CD8-positive, alpha-beta memory T cell (primary cell): Measurements from ENCODE around the gene LIPH. TPM values are rescaled to one million over a fixed set of nuclear protein-coding genes. Genes with fewer than 3 reads are reported as not detected.
A peak's percentile ranks its signal among the peaks of the same experiment; 100 is the strongest.
"Not testable (repeated sequence)": the region's sequence is repeated elsewhere in the genome, so short reads cannot be mapped to it uniquely, and the experiment has no call there.

Experiments
- CTCF ChIA-PET: fragments of 350-600 bp; sonication (Branson Sonifier 250); formaldehyde crosslinking; loops from one replicate; lab custom pipeline; 2021; ENCODE audit warnings: antibody characterized with exemption; lab: Charles Lee
- POLR2A ChIA-PET: fragments of 350-600 bp; sonication (Branson Sonifier 250); formaldehyde crosslinking; loops from one replicate; lab custom pipeline; 2021; ENCODE audit warnings: antibody characterized with exemption; lab: Charles Lee
- DNase-seq, 5 donors: peaks; one replicate each; pipeline versions ENCODE4 v3.0.0 to v3.0.0-alpha.2; 2020 to 2022; ENCODE audit warnings: mixed read lengths in 1 of 5
- H3K27ac ChIP-seq: one replicate; pipeline ENCODE4 v1.7.0; 2013; ENCODE audit warnings: low read depth, mild to moderate bottlenecking, low read length, moderate library complexity
- H3K27me3 ChIP-seq: 2 replicates; pipeline ENCODE4 v1.7.0; 2013; ENCODE audit warnings: low read length, mild to moderate bottlenecking; ENCODE audit not compliant: insufficient read depth, poor library complexity, severe bottlenecking
- H3K36me3 ChIP-seq: 2 replicates; pipeline ENCODE4 v1.7.0; 2013; ENCODE audit warnings: mild to moderate bottlenecking, low read length, moderate library complexity; ENCODE audit not compliant: insufficient read depth
- H3K4me1 ChIP-seq: 2 replicates; pipeline ENCODE4 v1.7.0; 2013; ENCODE audit warnings: mild to moderate bottlenecking, low read length, moderate library complexity; ENCODE audit not compliant: insufficient read depth
- H3K4me3 ChIP-seq: 2 replicates; pipeline ENCODE4 v1.7.0; 2013; ENCODE audit warnings: mild to moderate bottlenecking, low read length
- H3K9me3 ChIP-seq: 2 replicates; pipeline ENCODE4 v1.7.0; 2013; ENCODE audit warnings: mild to moderate bottlenecking, low read length
- H3K27ac Mint-ChIP-seq, 8 donors: one replicate each; pipeline ENCODE4 v1.8.0; 2020 to 2021; ENCODE audit warnings: mixed read lengths in 8 of 8, mild to moderate bottlenecking in 6 of 8, inconsistent platforms in 3 of 8, moderate library complexity in 3 of 8
- H3K27me3 Mint-ChIP-seq, 2 donors: one replicate each; pipeline ENCODE4 v1.8.0; 2020 to 2021; ENCODE audit warnings: mixed read lengths in 2 of 2, mild to moderate bottlenecking in 1 of 2, moderate library complexity in 1 of 2
- H3K36me3 Mint-ChIP-seq, 3 donors: one replicate each; pipeline ENCODE4 v1.8.0; 2020 to 2021; ENCODE audit warnings: mixed read lengths in 3 of 3, inconsistent platforms in 1 of 3, mild to moderate bottlenecking in 1 of 3
- H3K4me1 Mint-ChIP-seq, 3 donors: one replicate each; pipeline ENCODE4 v1.8.0; 2020 to 2021; ENCODE audit warnings: mixed read lengths in 3 of 3, inconsistent platforms in 1 of 3, mild to moderate bottlenecking in 1 of 3
- H3K4me3 Mint-ChIP-seq, 7 donors: one replicate each; pipeline ENCODE4 v1.8.0; 2020 to 2021; ENCODE audit warnings: mixed read lengths in 7 of 7, mild to moderate bottlenecking in 6 of 7, moderate library complexity in 4 of 7, inconsistent platforms in 2 of 7
- H3K9me3 Mint-ChIP-seq, 5 donors: one replicate each; pipeline ENCODE4 v1.8.0; 2020 to 2022; ENCODE audit warnings: mixed read lengths in 5 of 5, mild to moderate bottlenecking in 3 of 5, moderate library complexity in 2 of 5, inconsistent platforms in 1 of 5
- polyA plus RNA-seq: library from polyadenylated mRNA; unstranded; fragments of 300-500 nt; fragmentation: Illumina TruSeq; gene quantifications from one replicate; pipeline ENCODE4 v1.2.3, GENCODE V29; 2021
- total RNA-seq, 2 experiments: library from RNA; stranded (reverse); gene quantifications; one replicate each; pipeline ENCODE4 v1.2.3, GENCODE V29; 2021

The LIPH gene
- total and polyA plus RNA-seq, 3 experiments from 2014 or later, result not detected

DNA sequence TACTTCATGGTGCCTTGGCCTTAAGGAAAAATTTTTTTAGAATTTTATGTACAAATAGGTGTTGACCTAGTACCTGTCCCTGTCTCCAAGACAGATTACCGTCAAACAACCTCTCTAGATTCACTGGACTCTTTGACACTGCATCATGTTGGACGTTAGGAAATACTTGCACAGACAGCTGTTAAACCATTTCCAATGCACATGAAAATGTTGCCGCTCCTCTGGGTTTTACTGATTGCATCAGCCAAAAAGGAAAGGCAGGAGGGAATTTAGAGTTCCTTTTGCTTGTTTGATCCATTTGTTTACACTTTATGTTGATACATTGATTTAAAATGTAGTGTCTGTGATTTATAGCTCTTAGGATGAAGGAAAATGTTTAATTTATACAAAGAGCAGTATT, 68.1 kb downstream of the LIPH start:
- Mint-ChIP-seq H3K9me3 (no peaks in the 10 kb centered on the region), H3K4me1 (peaks cover 10 to 17% (median 14%) of the 10 kb centered on the region in 3 donors), H3K4me3 (no peak overlapping the region), H3K36me3 (peaks cover 14 to 73% (median 19%) of the 10 kb centered on the region in 3 donors), H3K27me3 (no peaks in the 10 kb centered on the region), H3K27ac (no peak overlapping the region)
- Histone ChIP-seq H3K4me1 (peaks cover 10% of the 10 kb centered on the region), H3K4me3 (no peak overlapping the region), H3K36me3 (peaks cover 14% of the 10 kb centered on the region), H3K27ac (no peak overlapping the region), H3K27me3 (no peaks in the 10 kb centered on the region), H3K9me3 (no peaks in the 10 kb centered on the region)
- DNase-seq, result no peak
- ChIA-PET CTCF (no interaction called here), POLR2A (no interaction called here)

DNA sequence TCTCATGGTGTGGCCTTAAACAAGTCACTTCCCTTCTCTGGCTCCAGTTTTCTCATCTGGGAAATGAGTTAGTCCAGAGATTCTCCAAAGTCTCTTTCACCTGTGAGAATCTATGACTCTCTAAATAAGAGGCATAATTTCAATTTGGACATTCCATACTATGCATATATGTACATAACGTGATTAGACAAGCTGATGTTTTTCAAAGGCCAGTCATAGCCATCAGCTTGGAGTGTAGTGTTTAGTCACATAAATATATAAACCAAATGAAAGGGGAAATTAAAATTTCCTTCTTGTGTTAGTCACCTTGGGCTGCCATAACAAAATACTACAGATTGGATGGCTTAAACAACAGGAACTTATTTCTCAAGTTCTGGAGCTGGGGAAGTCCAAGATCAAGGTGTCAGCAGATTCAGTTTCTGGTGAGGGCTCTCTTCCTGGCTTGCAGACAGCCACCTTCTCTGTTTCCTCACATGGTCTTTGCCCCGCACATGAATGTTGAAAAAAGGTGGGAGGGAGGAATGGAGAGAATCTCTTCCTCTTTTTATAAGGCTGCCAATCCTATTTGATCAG, 72.9 kb downstream of the LIPH start:
- H3K9me3 Mint-ChIP-seq, result no peaks in the 10 kb centered on the region
- no peak overlapping the region for H3K4me3 ChIP-seq
- no peaks in the 10 kb centered on the region for H3K27me3 ChIP-seq
- ChIA-PET POLR2A (no interaction called here), CTCF (no interaction called here)
- H3K4me1 Mint-ChIP-seq, result peaks cover 10 to 17% (median 14%) of the 10 kb centered on the region in 3 donors
- H3K36me3 Mint-ChIP-seq, result peaks cover 22 to 44% (median 25%) of the 10 kb centered on the region in 3 donors
- no peak overlapping the region for H3K4me3 Mint-ChIP-seq
- no peaks in the 10 kb centered on the region for H3K27me3 Mint-ChIP-seq
- peaks cover 10% of the 10 kb centered on the region for H3K4me1 ChIP-seq
- no peak for DNase-seq
- no peaks in the 10 kb centered on the region for H3K36me3 ChIP-seq
- no peak overlapping the region for H3K27ac Mint-ChIP-seq
- no peaks in the 10 kb centered on the region for H3K9me3 ChIP-seq
- no peak overlapping the region for H3K27ac ChIP-seq

DNA sequence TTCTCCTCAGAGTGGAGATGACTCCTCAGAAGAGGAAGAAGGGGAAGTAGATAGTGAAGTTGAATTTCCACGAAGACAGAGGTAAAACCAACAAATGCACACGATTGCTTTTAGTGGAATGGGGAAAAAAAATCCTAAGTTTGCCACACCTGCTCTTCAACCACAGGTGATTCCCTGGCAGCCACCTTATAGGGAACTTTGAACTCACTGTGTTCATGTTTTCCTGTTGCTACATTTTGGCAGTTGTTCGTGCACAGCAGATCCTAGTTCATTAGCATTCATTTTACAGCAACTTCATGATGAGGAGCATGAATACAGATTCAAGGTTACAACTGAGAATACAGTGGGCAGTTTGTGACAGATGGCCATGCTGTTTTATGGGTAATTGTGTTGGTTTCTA, 75.1 kb downstream of the LIPH start:
- H3K27ac ChIP-seq, result no peak overlapping the region
- H3K4me1 ChIP-seq, result no peaks in the 10 kb centered on the region
- ChIA-PET CTCF (no interaction called here), POLR2A (no interaction called here)
- H3K4me3 Mint-ChIP-seq, result no peak overlapping the region
- no peak overlapping the region for H3K27ac Mint-ChIP-seq
- no peak for DNase-seq
- peaks cover 0 to 2% (median 2%) of the 10 kb centered on the region in 3 donors for H3K4me1 Mint-ChIP-seq
- no peaks in the 10 kb centered on the region for H3K27me3 ChIP-seq
- no peaks in the 10 kb centered on the region for H3K36me3 ChIP-seq
- H3K36me3 Mint-ChIP-seq, result peaks cover 23 to 49% (median 31%) of the 10 kb centered on the region in 3 donors
- no peaks in the 10 kb centered on the region for H3K27me3 Mint-ChIP-seq
- H3K4me3 ChIP-seq, result no peak overlapping the region
- no peaks in the 10 kb centered on the region for H3K9me3 ChIP-seq
- H3K9me3 Mint-ChIP-seq, result no peaks in the 10 kb centered on the region

DNA sequence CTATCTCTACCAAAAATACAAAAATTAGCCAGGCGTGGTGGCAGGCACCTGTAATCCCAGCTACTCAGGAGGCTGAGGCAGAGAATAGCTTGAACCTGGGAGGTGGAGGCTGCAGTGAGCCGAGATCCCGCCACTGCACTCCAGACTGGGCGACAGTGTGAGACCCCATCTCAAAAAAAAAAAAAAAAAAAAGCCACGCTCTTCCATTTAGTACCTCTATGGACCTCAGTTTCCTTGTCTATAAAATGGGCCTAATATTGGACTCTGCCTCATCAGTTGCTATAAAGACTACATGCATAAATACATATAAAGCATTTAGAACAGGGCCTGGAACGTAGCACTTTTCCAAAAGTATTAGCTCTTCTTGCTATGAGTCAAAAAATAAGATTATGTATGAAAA, 77.5 kb downstream of the LIPH start:
- POLR2A ChIA-PET, H3K36me3 ChIP-seq, H3K27me3 ChIP-seq, H3K9me3 Mint-ChIP-seq, H3K27me3 Mint-ChIP-seq, H3K27ac Mint-ChIP-seq, H3K4me3 Mint-ChIP-seq, H3K4me1 Mint-ChIP-seq, DNase-seq, H3K4me3 ChIP-seq, H3K27ac ChIP-seq, H3K9me3 ChIP-seq, H3K4me1 ChIP-seq: not testable (repeated sequence)
- peaks cover 19 to 33% (median 26%) of the 10 kb centered on the region in 3 donors for H3K36me3 Mint-ChIP-seq
- CTCF ChIA-PET, result interaction anchor here (0.6 kb wide), 1 partner anchor 186 kb away, joined by 3 read pairs; no protein-coding TSS in a partner anchor

DNA sequence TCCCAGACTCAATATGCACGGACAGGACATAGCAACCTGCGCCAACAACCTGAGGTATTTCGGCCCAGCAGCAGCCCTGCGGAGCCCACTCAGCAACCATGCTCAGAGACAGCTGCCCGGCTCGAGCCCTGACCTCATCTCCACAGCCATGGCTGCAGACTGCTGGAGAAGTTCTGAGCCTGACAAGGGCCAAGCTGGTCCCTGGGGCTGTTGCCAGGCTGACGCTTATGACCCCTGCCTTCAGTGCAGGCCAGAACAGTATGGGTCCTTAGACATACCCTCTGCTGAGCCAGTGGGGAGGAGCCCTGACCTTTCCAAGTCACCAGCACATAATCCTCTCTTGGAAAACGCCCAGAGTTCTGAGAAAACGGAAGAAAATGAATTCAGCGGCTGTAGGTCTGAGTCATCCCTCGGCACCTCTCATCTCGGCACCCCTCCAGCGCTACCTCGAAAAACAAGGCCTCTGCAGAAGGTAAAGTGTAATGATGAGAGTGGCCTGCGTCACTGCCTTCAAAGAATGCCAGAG, 79.0 kb downstream of the LIPH start:
- H3K9me3 Mint-ChIP-seq, result no peaks in the 10 kb centered on the region
- peak overlapping the region; percentile 57 for H3K27ac ChIP-seq
- no peaks in the 10 kb centered on the region for H3K9me3 ChIP-seq
- no peak overlapping the region for H3K27ac Mint-ChIP-seq
- ChIA-PET CTCF (no interaction called here), POLR2A (no interaction called here)
- no peak overlapping the region for H3K4me3 ChIP-seq
- no peaks in the 10 kb centered on the region for H3K27me3 Mint-ChIP-seq
- H3K27me3 ChIP-seq, result no peaks in the 10 kb centered on the region
- no peak for DNase-seq
- H3K4me3 Mint-ChIP-seq, result no peak overlapping the region
- H3K4me1 Mint-ChIP-seq, result no peaks in the 10 kb centered on the region
- H3K36me3 Mint-ChIP-seq, result peaks cover 19 to 27% (median 26%) of the 10 kb centered on the region in 3 donors
- H3K4me1 ChIP-seq, result no peaks in the 10 kb centered on the region
- H3K36me3 ChIP-seq, result no peaks in the 10 kb centered on the region

DNA sequence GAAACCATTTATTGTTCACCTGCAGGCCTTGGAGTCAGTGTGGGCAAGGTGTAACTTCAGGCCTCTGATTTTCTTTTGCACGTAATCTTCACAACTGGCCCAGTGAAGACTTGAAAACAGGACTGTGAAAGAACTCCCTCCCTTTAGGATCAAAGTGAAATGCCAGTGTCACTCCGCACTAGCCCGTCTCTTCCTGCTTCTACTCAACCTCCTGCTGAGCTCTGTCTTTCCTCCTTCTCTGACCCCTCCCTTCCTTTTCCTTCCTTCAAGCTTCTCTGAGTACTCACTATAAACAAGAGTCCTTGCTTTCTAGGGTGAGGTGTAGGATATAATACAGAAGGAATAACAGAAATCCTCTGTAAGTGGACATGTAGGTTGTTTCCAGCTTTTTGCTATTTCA, 82.1 kb downstream of the LIPH start:
- CTCF ChIA-PET, result no interaction called here
- POLR2A ChIA-PET, result no interaction called here
- no peaks in the 10 kb centered on the region for H3K9me3 Mint-ChIP-seq
- Histone ChIP-seq H3K27ac (no peak overlapping the region), H3K4me3 (no peak overlapping the region), H3K36me3 (no peaks in the 10 kb centered on the region), H3K4me1 (no peaks in the 10 kb centered on the region), H3K27me3 (no peaks in the 10 kb centered on the region), H3K9me3 (no peaks in the 10 kb centered on the region)
- no peak overlapping the region for H3K4me3 Mint-ChIP-seq
- H3K4me1 Mint-ChIP-seq, result no peaks in the 10 kb centered on the region
- peaks cover 13 to 28% (median 20%) of the 10 kb centered on the region in 3 donors for H3K36me3 Mint-ChIP-seq
- peak overlapping the region in 1 of 8 donors; percentile 70 for H3K27ac Mint-ChIP-seq
- no peak for DNase-seq
- H3K27me3 Mint-ChIP-seq, result peaks cover 0 to 3% of the 10 kb centered on the region in 2 donors

DNA sequence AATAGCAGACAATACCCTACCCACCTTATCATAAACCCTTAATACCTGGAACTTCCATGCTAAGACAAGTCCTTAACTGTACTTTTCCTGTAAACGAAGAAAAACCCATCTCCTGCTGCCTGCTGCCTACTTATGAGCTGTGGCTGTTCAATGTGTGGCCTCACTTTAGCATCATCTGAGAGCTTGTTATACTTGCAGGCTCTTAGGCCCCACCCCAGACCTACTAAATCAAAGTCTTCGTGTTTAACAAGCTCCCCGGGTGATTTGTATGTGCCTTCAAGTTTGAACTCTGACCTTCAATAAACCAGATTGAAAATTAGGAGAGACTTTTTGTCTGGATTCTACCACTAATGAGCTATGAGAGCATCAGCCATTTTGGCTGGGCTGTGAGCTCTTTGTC, 82.8 kb downstream of the LIPH start:
- no peak for DNase-seq
- Mint-ChIP-seq H3K4me1 (no peaks in the 10 kb centered on the region), H3K9me3 (no peaks in the 10 kb centered on the region), H3K36me3 (peaks cover 9 to 23% (median 14%) of the 10 kb centered on the region in 3 donors), H3K4me3 (no peak overlapping the region), H3K27me3 (peaks cover 0 to 3% of the 10 kb centered on the region in 2 donors), H3K27ac (no peak overlapping the region)
- CTCF ChIA-PET, result no interaction called here
- no peak overlapping the region for H3K4me3 ChIP-seq
- no peaks in the 10 kb centered on the region for H3K36me3 ChIP-seq
- H3K27me3 ChIP-seq, result no peaks in the 10 kb centered on the region
- H3K27ac ChIP-seq, result no peak overlapping the region
- no peaks in the 10 kb centered on the region for H3K4me1 ChIP-seq
- POLR2A ChIA-PET, result no interaction called here
- H3K9me3 ChIP-seq, result no peaks in the 10 kb centered on the region

DNA sequence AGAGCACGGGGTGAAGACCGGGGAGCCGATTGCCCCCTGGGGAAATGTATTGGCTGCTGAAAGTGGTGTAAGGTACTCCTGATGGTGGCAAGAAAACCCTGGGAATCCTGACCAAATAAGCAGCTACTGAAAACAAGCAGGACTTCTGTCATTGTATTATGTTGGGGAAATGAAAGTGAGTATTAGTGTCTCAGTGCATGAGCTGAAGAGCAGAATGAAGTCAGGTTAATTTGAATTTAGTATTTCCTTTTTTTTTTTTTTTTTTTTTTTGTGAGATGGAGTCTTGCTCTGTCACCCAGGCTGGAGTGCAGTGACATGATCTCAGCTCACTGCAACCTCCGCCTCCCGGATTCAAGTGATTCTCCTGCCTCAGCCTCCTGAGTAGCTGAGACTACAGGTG, 86.3 kb downstream of the LIPH start:
- POLR2A ChIA-PET, result interaction anchor here (0.5 kb wide), 1 partner anchor 742 kb away, joined by 3 read pairs; no protein-coding TSS in a partner anchor
- H3K9me3 Mint-ChIP-seq, H3K4me3 ChIP-seq, H3K4me1 Mint-ChIP-seq, H3K36me3 ChIP-seq, H3K27me3 Mint-ChIP-seq, H3K27ac Mint-ChIP-seq, H3K4me3 Mint-ChIP-seq, H3K4me1 ChIP-seq, H3K27ac ChIP-seq, H3K27me3 ChIP-seq, DNase-seq, CTCF ChIA-PET, H3K9me3 ChIP-seq: not testable (repeated sequence)
- peaks cover 0 to 10% (median 7%) of the 10 kb centered on the region in 3 donors for H3K36me3 Mint-ChIP-seq
